GM21381 (cell line): ENCODE data around the gene NRP2.

ENCODE experiments used
- ATAC-seq: cut with Tn5 transposase; IDR thresholded peaks from one replicate; pipeline ENCODE4 v1.9.1; 2021; ENCODE audit warnings: mild to moderate bottlenecking, moderate library complexity; ENCODE audit not compliant: unreplicated experiment

NRP2 gene

DNA sequence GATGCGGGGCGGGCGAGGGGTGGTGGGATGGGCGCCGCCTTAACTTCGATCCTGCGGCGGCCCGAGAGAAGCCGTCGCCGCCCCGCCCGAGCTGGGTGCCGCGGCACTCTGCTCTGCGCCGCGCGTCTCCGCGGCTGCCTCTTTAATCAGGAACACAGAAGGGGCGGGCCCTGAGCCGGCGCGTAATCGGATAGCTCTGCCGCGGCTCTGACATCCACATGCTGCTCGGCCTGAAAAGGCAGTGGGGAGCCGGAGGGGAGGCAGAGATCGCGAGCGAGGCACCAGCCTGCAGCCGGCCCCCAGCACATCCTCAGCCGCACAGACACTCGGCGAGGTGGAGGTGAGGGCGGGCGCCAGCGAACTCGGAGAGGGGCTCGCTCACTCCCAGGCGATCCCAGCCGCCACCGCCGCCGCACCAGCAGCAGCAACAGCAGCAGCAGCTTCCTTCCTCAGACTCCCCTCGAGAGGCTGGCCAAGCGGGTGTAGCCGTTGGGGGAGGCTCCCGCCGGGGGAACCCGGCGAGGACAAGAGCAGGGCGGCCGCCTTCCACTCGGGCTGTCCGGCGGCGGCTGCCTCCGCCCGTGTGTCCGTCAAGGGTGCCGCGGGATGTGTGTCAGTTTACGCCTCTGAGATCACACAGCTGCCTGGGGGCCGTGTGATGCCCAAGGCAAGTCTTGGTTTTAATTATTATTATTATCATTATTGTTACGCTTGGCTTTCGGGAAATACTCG, at the start of gene NRP2:
TSS of gene NRP2 (plus strand) at position 263 of the 732 bp plus-strand sequence. CDS start 790 bp downstream, outside the sequence.
- peak; percentile 68 for ATAC-seq

- no peak for ATAC-seq
These were observed 48.3 kb upstream of the NRP2 start for GRCh38 chr2:205633994-205634393.

DNA sequence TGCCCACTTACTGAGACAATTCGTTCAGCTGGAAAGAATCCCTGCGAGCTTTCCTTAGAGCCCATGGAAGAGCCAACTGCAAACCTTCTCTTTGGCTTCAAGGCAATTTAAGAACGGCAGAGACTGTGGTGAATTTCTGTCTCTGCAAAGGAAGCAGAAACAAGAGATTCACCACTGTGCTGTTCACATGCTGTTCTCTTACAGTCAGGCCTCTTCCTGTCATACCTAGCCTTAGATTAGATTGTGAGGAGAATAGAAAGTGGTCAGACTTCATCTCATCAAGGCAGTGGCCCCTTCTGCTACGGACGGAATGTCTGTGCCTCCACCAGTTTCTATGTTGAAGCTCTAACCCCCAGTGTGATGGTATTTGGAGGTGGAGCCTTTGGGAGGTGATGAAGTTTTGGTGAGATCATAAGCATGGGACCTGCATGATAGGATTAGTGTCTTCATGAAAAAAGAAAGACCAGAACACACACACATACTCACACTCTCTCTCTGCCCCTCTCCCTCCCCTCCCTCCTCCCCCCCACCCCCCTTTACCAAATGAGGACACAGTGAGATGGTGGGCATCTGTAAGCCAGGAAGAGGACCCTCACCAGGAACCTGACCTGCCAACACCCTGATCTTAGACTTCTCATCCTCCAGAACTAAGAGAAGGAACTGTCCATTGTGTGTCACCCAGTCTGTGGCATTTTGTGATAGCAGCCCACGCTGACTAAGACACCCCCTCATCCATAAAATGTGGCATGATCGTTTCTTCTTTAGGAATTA, 45.6 kb upstream of the NRP2 start:
- no peak for ATAC-seq

- ATAC-seq, result no peak
These were observed 45.0 kb upstream of the NRP2 start for GRCh38 chr2:205637320-205637602.

DNA sequence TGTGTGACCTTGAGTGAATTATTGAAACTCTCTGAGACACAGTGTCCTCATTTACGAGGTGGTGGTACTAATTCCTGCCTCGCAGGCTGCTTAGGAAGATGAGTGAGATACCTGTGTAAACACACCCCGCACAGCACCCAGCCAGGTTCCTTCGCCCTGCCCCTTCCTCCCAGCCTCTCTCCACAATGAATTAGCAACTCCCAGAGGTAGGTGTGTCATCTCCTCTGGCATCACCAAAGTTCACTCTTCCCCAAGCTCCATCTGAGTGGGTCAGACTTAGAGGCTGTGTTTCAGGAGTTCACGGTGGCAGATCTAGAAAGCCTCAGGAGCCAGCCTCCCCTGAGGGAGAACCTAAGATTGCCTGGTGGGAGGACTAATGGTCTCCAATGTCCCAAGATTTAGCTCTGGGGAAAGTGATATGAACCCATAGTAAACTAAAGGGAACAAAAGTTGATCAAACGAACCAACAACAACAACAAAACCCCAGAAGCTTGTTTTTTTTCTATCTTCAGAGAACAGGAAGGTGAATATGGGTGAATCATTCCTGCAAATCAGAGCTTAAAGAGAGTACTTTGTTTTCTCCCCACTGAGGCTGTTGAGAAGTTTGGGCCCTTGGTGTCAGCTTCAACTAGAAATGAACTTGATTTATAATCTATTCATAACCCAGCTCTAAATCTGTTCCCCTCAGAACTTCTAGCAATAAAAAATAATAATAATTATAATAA, 44.4 kb upstream of the NRP2 start:
- no peak for ATAC-seq

GRCh38 chr2:205640716-205641115, 41.6 kb upstream of the NRP2 start:
- peak; percentile 48 for ATAC-seq

DNA sequence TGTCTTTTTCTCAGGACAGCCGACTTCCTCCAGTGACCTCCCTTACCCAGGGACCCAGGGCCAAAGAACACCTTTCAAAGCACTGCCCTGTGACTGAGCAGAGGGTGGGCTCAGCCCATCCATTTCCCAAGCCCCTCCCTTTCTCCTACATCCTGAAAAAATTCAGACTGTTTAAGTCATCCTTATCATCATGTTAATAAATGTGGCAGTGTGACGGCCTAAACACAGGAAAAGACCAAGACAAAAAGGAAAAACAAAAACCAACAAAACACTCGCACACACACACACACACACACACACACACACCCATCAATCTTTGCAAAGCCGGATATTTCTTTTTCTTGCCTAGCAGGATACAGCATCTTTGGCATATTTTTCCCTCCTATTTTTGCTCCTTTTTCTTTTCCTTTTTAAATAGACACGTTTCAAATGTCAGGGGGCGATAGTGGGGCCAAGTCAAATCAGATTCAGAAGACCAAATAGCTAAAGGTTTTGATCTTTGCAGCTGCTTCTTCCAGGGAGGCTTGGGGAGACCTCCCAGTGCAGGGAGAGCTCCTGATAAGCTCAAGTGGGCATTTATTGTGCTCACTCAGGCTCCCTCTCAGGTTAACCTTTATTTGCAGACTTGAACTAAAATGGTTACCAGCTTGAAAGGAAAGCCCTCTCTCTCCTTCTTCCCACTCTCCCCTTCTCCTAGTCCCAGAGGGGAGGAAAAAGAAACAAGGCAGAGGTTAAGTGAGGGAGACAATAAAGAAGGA, 39.5 kb upstream of the NRP2 start:
- no peak for ATAC-seq

- no peak for ATAC-seq
These were observed 38.9 kb upstream of the NRP2 start for GRCh38 chr2:205643391-205643885.

- ATAC-seq, result no peak
These were observed 38.3 kb upstream of the NRP2 start for GRCh38 chr2:205644018-205644417.

- ATAC-seq, result peak; percentile 99
These were observed 35.6 kb upstream of the NRP2 start for GRCh38 chr2:205646680-205647079.

GRCh38 chr2:205650450-205650849, 31.9 kb upstream of the NRP2 start:
- no peak for ATAC-seq

- ATAC-seq, result no peak
These were observed 31.4 kb upstream of the NRP2 start for GRCh38 chr2:205650931-205651330.

- no peak for ATAC-seq
These were observed 30.6 kb upstream of the NRP2 start for GRCh38 chr2:205651719-205652118.

- no peak for ATAC-seq
These were observed 27.3 kb upstream of the NRP2 start for GRCh38 chr2:205654878-205655605.

GRCh38 chr2:205655779-205656456, 26.4 kb upstream of the NRP2 start:
- no peak for ATAC-seq

- no peak for ATAC-seq
These were observed 25.8 kb upstream of the NRP2 start for GRCh38 chr2:205656461-205656860.

- no peak for ATAC-seq
These were observed 25.4 kb upstream of the NRP2 start for GRCh38 chr2:205656941-205657340.

DNA sequence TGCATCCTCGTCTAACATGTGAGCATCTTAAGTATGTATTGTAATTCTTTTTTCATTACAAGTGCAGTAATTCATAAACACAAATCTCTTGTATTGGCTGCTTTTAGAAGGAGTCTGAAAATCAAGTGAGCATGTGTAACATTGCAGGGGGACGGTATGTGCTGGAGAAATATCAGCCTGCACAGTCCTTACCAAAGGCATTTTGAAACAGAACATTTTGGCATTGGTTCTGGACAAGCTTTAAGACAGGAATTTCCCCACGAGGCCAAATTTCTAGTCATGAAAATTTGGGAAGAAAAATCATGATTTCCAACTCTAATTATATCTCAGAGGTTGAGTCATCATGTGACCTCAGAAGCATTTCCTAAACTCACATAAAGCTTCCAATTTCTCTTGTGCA, 24.7 kb upstream of the NRP2 start:
- no peak for ATAC-seq

GRCh38 chr2:205658068-205658467, 24.2 kb upstream of the NRP2 start:
- no peak for ATAC-seq

DNA sequence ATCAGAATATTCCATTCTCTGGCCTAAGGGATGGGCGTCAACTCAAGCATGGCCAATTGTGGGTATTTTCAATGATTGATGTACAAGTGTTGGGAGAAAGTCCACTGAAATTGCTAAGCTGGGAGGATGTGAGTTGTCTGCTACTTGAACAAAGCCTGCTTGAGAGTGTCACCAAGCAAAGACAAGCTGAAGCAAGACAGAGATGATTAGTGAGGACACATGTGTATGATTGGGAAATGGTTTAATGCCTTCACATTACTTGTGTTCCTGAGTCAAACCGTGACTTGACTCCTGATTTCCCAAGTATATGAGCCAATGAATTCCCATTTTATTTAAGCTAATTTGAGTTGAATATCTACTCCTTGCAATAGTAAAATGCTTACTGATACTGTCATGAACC, 23.7 kb upstream of the NRP2 start:
- ATAC-seq, result no peak
